ENCODE data around the gene AMN.

Gene AMN

GRCh38 chr14:102898776-102899515 is 23.5 kb upstream of the AMN start:
- DNase-seq (ENCODE audit: low spot score), result no peak

DNA sequence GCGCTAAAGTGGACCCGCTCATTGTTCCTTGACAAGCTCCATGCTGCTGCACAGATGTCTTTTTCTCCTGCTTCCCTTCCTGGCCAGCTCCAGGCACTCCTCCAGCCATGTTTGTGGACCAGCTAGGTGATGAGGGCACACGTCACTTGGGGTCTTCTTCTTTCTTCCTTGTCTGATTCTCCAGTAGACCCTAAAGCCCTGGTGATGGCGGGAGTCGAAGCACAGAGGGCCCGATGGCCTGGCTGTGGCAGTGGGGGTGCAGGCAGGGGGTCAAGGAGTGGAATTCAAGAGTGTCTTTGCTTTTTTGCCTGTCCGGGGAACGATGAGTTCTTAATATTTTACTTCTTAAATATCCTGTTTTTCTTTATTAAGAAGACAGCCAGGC is 23.0 kb upstream of the AMN start:
- DNase-seq (ENCODE audit: low spot score), result no peak

DNA sequence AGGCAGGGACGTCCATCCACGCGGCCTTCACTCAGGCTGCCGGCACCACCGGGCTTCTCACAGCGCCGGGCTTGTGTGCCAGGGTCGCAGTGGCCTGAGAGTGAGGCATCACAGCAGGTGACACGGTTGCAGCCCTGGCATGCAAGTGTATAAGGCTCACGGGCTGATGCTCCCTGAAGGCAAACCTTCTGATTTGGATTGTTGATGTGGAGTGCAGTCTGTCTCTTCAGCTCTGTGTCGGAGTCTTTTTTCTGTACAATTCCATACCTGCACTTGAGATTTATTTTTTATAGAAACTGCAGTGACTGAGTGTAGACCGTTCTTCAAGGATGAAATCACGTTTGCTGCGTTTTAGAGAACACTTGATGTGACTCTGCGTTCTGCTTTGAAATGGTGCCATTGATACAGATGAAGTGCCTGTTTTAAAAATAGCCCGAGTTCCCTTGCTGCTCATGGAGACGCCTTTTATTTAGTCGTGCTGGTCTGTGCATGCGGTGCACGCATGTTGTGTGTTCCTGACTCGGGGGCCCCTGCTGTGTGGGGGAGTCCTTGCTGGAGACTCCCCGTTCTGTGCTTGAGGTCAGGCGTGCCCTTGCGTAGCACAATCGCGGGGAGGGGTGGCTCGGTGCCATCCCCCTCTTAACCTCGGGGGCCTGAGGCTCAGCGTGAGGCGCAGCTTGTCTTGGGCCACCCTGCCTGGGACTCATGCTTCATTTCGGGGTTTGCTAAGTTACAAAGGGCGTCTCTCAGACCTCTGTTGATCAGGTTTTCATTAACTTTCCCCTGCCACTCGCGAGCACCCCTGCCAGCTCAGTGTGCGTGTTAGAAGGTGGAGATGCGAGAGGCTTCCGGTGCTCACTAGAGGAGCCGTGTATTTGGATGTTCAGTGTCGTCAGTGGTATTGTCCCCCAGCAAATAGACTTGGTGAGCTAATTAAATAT is 21.6 kb upstream of the AMN start:
- DNase-seq (ENCODE audit: low spot score), result no peak

DNA sequence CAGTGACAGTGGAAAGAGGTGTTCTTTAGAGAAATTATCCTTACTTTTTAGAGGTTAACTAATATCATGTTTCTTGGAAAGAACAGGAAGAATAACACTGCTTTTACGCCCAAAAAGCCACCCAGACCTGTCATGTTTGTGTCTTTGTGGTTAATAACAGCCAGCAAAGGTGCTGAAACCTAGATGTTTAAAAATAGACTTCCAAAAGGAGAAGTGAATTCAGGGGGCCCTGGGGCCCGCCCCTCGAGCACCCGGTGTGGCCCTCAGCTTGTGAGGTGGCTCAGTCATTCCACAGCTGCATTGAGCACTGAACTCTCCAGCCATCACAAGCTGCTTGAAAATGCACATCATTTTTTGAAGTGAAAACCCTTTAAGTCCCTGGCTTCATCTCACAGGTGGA is 20.8 kb upstream of the AMN start:
- no peak for DNase-seq (ENCODE audit: low spot score)

- no peak for DNase-seq (ENCODE audit: low spot score)
Measured at GRCh38 chr14:102902086-102902485, 20.4 kb upstream of the AMN start.

- no peak for DNase-seq (ENCODE audit: low spot score)
Measured at GRCh38 chr14:102902523-102903247, 19.8 kb upstream of the AMN start.

GRCh38 chr14:102903248-102903888 is 19.1 kb upstream of the AMN start:
- DNase-seq (ENCODE audit: low spot score), result no peak

DNA sequence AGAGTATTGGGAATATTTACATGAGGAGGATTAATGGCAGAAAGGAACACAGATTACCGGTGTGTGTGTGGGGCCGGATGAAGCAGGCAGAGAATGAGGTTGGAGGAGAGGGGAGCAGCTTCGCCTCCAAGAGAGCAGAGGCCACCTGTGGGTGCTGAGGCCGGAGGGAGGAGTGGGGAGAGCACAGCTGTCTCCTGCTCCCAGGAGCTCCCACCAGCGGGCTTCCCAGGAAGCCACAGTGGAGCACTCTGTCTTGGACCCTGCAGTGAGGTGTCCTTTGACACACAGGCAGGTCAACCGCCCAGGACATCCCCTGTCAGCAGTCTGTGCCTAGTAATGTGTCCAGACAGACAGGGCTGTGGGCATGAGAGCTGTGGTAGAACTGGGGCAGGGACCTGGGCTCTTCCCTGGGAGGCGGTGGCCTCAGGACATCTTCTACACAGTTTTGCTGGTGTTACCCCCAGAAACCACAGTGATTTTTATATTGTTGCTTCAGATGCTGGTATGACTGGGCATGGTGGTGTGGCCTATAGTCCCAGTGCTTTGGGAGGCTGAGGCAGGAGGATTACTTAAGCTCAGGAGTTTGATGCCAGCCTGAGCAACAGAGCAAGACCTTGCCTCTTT is 18.5 kb upstream of the AMN start:
- no peak for DNase-seq (ENCODE audit: low spot score)

DNA sequence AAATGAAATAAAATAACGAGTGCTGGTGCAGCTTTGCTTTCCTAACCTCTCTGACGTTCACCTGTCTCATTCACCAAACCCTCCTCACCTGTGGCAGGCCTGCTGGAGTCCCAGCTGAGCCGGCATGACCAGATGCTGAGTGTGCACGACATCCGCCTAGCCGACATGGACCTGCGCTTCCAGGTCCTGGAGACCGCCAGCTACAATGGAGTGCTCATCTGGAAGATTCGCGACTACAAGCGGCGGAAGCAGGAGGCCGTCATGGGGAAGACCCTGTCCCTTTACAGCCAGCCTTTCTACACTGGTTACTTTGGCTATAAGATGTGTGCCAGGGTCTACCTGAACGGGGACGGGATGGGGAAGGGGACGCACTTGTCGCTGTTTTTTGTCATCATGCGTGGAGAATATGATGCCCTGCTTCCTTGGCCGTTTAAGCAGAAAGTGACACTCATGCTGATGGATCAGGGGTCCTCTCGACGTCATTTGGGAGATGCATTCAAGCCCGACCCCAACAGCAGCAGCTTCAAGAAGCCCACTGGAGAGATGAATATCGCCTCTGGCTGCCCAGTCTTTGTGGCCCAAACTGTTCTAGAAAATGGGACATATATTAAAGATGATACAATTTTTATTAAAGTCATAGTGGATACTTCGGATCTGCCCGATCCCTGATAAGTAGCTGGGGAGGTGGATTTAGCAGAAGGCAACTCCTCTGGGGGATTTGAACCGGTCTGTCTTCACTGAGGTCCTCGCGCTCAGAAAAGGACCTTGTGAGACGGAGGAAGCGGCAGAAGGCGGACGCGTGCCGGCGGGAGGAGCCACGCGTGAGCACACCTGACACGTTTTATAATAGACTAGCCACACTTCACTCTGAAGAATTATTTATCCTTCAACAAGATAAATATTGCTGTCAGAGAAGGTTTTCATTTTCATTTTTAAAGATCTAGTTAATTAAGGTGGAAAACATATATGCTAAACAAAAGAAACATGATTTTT is 17.1 kb upstream of the AMN start:
- no peak for DNase-seq (ENCODE audit: low spot score)

- DNase-seq (ENCODE audit: low spot score), result no peak
Measured at GRCh38 chr14:102906616-102907302, 15.7 kb upstream of the AMN start.

DNA sequence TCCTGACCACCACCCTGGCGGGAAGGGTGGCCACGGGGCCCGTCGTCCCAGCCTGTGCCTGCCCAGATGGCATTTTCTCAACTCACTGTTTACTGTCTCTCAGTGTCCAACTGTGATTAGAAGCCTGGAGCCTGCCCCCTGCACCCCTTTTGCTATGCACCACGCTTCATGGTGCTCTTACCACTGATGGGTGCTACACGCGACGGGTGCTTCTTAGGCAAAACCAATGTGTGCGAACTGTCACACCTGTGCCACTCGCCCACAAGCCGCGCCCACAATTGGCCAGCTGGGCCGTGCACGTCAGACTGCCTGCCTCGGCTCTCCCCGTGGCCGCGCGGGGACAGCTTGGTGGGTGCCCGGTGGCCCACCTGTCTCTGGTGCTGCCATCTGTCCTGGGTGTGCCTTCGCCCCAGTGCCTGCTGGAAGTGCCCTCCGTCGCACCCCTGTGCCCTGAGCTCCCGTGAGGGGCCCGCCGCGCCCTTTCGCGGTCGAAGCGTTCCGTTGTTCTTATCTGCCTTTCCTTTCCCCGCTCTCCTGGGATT is 15.1 kb upstream of the AMN start:
- DNase-seq (ENCODE audit: low spot score), result no peak

DNA sequence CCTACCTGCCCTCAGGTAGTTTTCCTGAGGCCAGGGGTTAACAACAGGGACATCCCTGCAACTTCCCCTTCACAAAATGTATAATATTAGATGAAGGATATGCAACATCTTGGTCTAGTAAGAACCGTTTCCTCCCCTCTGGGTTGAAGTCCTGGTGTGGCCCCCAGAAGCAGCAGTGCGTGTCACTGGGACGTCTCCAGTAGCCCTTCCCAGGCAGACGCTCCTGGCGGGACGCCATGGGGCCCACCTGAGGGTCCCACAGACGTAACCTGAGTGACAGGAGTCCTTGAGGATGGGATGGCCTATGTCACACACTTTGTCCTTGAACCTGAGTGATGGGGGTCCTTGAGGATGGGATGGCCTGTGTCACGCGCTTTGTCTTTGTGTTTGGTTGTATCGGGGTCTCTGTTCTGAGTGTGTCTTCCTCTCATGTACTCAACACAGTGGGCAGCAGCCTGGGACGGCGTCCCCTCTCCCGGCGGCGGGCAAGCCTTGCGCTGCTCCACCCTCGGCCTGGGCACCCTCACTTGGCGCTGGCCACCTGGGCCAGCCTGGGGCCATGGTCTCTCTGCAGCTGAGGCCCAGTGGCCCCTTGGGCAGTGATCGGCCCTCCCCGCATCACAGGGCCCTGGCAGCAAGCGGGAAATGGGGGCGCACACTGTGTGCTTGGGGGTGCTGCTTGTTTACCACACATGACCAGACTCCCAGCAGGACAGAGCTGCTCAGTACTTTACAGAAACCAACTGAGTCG is 14.3 kb upstream of the AMN start:
- DNase-seq (ENCODE audit: low spot score), result no peak

DNA sequence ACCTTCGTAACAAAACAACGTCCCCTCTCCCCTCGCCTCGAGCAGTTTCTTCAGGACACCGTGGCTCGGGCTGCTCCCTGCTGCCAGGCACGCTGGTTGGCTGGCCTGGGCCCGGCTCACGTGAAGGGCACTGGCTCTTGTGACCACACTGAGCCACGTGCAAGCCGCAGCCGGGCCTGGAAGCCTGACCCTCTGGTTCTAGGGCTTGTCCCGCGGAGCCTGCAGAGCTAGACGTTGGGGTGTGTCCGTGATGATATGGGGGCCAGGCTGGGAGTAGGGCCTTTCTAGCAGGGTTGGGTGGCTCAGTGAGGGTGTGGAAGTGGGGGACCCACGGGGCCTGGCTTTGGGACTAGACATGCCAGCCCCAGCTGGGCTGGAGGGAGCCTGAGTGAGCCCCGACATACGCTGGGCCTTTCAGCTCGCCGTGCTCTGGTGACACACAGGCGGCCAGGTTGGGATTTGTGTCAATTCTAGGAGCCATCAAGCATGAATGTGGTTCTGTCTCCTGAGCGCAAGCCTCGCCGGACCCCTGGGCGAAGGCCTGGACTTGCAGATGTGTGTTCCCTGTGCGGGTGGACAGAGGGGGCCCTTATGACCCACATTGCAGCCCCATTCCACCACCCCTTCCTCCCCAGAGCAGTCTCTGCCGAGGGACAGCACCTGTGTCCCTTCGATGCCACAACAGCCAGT is 13.6 kb upstream of the AMN start:
- no peak for DNase-seq (ENCODE audit: low spot score)

GRCh38 chr14:102909462-102909861 is 13.0 kb upstream of the AMN start:
- DNase-seq (ENCODE audit: low spot score), result no peak

DNA sequence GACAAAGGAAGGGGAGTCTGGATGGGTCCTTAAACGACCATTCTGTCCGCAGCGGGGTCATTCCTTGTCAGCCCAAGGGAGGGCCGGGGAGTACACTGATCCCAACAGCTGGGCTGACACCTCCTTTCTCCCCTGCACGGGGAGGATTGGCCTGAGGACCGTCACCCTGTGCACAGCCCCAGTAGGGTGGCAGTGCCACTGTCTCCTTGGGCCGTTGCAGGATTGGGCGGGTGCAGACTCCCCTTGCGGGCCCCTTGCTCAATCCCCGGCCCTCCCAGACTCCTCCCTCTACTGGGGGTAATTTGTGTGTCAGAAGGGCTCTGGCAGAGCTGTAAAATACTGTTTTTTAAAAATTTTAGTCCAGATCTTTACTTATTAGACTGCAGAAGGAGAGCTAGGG is 12.6 kb upstream of the AMN start:
- DNase-seq (ENCODE audit: low spot score), result no peak

- DNase-seq (ENCODE audit: low spot score), result no peak
Measured at GRCh38 chr14:102910442-102910841, 12.0 kb upstream of the AMN start.

GRCh38 chr14:102911541-102911951 is 10.9 kb upstream of the AMN start:
- DNase-seq (ENCODE audit: low spot score), result no peak
